Spleen (tissue), 11 donors: ENCODE data around the gene FOXD1. TPM values are rescaled to one million over a fixed set of nuclear protein-coding genes. Genes with fewer than 3 reads are reported as not detected.
"Not testable (repeated sequence)": the region's sequence is repeated elsewhere in the genome, so short reads cannot be mapped to it uniquely, and the experiment has no call there.

Experiments used
- DNase-seq: peaks from one replicate; pipeline ENCODE4 v3.0.0-alpha.2; 2020
- H3K27ac ChIP-seq, 8 donors: fragments of 200-600 bp; sonication (generic) in 7 of 8; 1 replicate in 4 of 8; 2 replicates in 4 of 8; pipeline versions ENCODE4 v1.5.0 to v1.8.0; 2016 to 2021; ENCODE audit warnings: inconsistent platforms in 4 of 8, mild to moderate bottlenecking in 4 of 8, moderate library complexity in 1 of 8
- H3K27me3 ChIP-seq, 7 donors: fragments of 200-600 bp; sonication (generic) in 6 of 7; replicated peaks in 1 of 7; 1 replicate in 4 of 7; 2 replicates in 3 of 7; pipeline versions ENCODE4 v1.5.0 to v1.8.0; 2016 to 2021; ENCODE audit warnings: inconsistent platforms in 3 of 7, mild to moderate bottlenecking in 1 of 7
- H3K36me3 ChIP-seq, 6 donors: fragments of 200-600 bp; sonication (generic) in 5 of 6; 1 replicate in 4 of 6; 2 replicates in 2 of 6; pipeline versions ENCODE4 v1.5.0 to v1.8.0; 2016 to 2021; ENCODE audit warnings: inconsistent platforms in 2 of 6
- H3K4me1 ChIP-seq, 6 donors: fragments of 200-600 bp; sonication (generic) in 5 of 6; 1 replicate in 3 of 6; 2 replicates in 3 of 6; pipeline versions ENCODE4 v1.5.0 to v1.8.0; 2016 to 2021; ENCODE audit warnings: inconsistent platforms in 3 of 6
- H3K4me3 ChIP-seq, 8 donors: fragments of 200-600 bp; sonication (generic) in 7 of 8; 1 replicate in 4 of 8; 2 replicates in 4 of 8; pipeline versions ENCODE4 v1.5.0 to v1.8.0; 2016 to 2021; ENCODE audit warnings: inconsistent platforms in 4 of 8, mild to moderate bottlenecking in 4 of 8, moderate library complexity in 2 of 8
- H3K9me3 ChIP-seq, 8 donors: fragments of 200-600 bp; sonication (generic) in 7 of 8; 1 replicate in 4 of 8; 2 replicates in 4 of 8; pipeline versions ENCODE4 v1.5.0 to v1.8.0; 2016 to 2021; ENCODE audit warnings: inconsistent platforms in 4 of 8
- POLR2A ChIP-seq, 3 donors: fragments of 450-650 bp; IDR thresholded peaks; one replicate each; pipeline ENCODE4 v1.5.1; 2017; ENCODE audit warnings: antibody characterized with exemption in 3 of 3, mild to moderate bottlenecking in 1 of 3
- POLR2AphosphoS5 ChIP-seq, 3 donors: sonication (generic); formaldehyde crosslinking; IDR thresholded peaks; one replicate each; pipeline ENCODE4 v1.5.1; 2017; ENCODE audit warnings: antibody characterized with exemption in 3 of 3
- WGBS, 5 donors: extraction: QIAGEN DNeasy Blood & Tissue Kit in 3 of 5; methylation state at CpG; one replicate each; pipeline versions ENCODE4 v1.1.5 to v1.1.7; 2013 to 2018; 5-methylcytosine and 5-hydroxymethylcytosine counted together
- intact Hi-C: fragments of 100-400 bp; cut with DNase I; formaldehyde crosslinking; loops from one replicate; pipeline ENCODE4 v1.15.0; 2023; ENCODE audit warnings: low total_unique reads
- polyA plus RNA-seq, 3 donors: library from polyadenylated mRNA; stranded (reverse); fragments of 200-250 nt; gene quantifications; one replicate each; pipeline ENCODE4 v1.2.1, GENCODE V29; 2013
- total RNA-seq, 7 donors: library from RNA; depleted of rRNA in 3 of 7; stranded (reverse); fragments of >200 nt in 3 of 7; fragmentation: NEBNext Ultra II Directional in 4 of 7; extraction: Animal tissue kit (Norgen Biotek cat#: 25700) in 4 of 7; gene quantifications; one replicate each; pipeline versions ENCODE4 v1.1.0 to v1.2.1, GENCODE V29; 2016 to 2021
- TF ChIP-seq, protein P1 (sequence below), 11 experiments: fragments of 200-600 bp in 7 of 11; fragments of 450-650 bp in 4 of 11; sonication (generic) in 4 of 11; IDR thresholded peaks in 8 of 11; conservative IDR thresholded peaks in 3 of 11; 1 replicate in 7 of 11; 2 replicates in 4 of 11; pipeline versions ENCODE4 v1.4.0 to v1.8.0; 2016 to 2021; ENCODE audit warnings: antibody characterized with exemption in 11 of 11, inconsistent platforms in 4 of 11, mild to moderate bottlenecking in 1 of 11
- donor health status: healthy with polysubstance abuse.
- donor health status: DM: no; HTN: no; CAD: no; lungs with moderate emphysema.
- donor health status: DM: no; HTN: no; CAD: no.
- donor health status: Bipolar disorder and iron deficiency.
- donor health status: healthy.
- donor health status: DM: no; HTN: no; CAD: no.
- donor health status: DM: yes; HTN: yes; CAD: no.

FOXD1 gene
- total and polyA plus RNA-seq, 10 donors, result 0.09 to 1.1 (median 0.37) TPM; not detected in 1

DNA sequence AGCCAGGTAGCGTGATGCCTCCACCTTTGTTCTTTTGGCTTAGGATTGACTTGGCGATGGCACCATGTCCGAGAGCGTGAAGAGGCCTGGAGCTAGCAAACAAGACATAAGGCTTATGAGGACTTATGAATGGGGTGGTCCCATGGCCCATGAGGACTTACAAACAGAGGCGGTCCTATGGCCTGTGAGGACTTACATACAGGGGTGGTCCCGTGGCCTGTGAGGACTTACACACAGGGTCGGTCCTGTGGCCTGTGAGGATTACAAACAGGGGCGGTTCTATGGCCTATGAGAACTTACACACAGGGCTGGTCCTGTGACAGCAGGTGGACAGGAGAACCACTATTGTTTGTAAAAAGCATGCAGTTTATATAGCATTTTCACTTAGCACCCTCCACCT lies 21.3 kb upstream of the FOXD1 start:
- H3K27me3 ChIP-seq, result peaks cover 0 to 7% (median 0%) of the 10 kb centered on the region in 7 donors
- intact Hi-C loops, result no loop called here
- H3K4me1 ChIP-seq, result no peaks in the 10 kb centered on the region
- no peak overlapping the region for H3K4me3 ChIP-seq
- H3K9me3 ChIP-seq, result no peaks in the 10 kb centered on the region
- no peaks in the 10 kb centered on the region for H3K36me3 ChIP-seq
- no peak overlapping the region for H3K27ac ChIP-seq
- WGBS, 5 donors, result 90 to 95% (median 94%) methylated on average over 6 to 8 of the region's 8 CpGs
- TF ChIP-seq POLR2AphosphoS5 (IDR thresholded peaks at IDR 0.05) (no peak), POLR2A (IDR thresholded peaks at IDR 0.05) (no peak)
- TF ChIP-seq, protein P1, sequence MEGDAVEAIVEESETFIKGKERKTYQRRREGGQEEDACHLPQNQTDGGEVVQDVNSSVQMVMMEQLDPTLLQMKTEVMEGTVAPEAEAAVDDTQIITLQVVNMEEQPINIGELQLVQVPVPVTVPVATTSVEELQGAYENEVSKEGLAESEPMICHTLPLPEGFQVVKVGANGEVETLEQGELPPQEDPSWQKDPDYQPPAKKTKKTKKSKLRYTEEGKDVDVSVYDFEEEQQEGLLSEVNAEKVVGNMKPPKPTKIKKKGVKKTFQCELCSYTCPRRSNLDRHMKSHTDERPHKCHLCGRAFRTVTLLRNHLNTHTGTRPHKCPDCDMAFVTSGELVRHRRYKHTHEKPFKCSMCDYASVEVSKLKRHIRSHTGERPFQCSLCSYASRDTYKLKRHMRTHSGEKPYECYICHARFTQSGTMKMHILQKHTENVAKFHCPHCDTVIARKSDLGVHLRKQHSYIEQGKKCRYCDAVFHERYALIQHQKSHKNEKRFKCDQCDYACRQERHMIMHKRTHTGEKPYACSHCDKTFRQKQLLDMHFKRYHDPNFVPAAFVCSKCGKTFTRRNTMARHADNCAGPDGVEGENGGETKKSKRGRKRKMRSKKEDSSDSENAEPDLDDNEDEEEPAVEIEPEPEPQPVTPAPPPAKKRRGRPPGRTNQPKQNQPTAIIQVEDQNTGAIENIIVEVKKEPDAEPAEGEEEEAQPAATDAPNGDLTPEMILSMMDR (IDR thresholded peaks at IDR 0.05 in 8 of 11, conservative IDR thresholded peaks at IDR 0.05 in 3 of 11), result no peak
- DNase-seq, result no peak

GRCh38 chr5:73468638-73469037 lies 20.1 kb upstream of the FOXD1 start:
- H3K4me3 ChIP-seq, H3K4me1 ChIP-seq, H3K27ac ChIP-seq, DNase-seq, intact Hi-C loops, H3K27me3 ChIP-seq, H3K9me3 ChIP-seq, H3K36me3 ChIP-seq: not testable (repeated sequence)
- WGBS, 5 donors, result 73 to 87% (median 79%) methylated on average over 2 to 3 of the region's 3 CpGs

DNA sequence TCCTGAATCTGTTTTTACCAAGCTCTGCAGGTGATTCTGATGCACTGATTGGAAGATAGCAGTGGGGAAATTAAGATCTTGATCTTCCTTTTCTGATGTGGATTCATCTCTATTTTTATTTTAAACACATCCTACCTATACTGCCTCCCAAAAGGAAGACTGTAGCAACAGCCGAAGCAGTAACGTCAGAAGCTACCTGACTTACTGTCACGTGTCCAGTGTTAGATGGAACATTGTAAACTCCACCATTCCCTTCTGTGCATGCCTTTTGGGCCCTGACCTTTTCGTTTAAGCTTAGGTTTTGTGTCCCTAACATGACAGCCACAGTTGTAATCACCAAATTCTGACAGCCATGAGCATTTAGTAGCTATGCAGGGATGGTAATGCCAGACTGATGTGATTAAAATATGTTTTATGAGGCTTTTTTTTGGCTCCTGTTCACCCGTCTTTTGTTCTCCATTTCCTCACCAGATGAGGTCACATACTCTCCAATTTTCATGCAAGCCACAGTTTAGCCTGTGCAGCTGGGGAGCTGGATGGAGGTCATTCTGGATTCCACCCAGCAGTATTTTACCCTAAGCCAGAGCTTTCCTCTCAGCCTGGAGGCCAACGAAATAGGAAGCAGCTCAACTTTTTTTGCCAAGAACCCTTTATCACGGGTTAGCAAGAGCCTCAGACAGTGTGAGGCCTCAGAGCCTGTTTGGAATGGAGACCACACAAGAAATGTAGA lies 15.6 kb upstream of the FOXD1 start:
- Histone ChIP-seq H3K27me3 (peaks cover 0 to 19% (median 0%) of the 10 kb centered on the region in 7 donors), H3K4me1 (no peaks in the 10 kb centered on the region), H3K36me3 (no peaks in the 10 kb centered on the region), H3K9me3 (no peaks in the 10 kb centered on the region), H3K27ac (peak overlapping the region in 1 of 8 donors; percentile 27), H3K4me3 (no peak overlapping the region)
- 50 to 64% (median 57%) methylated on average over 7 of the region's 7 CpGs for WGBS, 5 donors
- no peak for DNase-seq
- no peak for TF ChIP-seq POLR2A (IDR thresholded peaks at IDR 0.05)
- TF ChIP-seq, protein P1 (IDR thresholded peaks at IDR 0.05 in 8 of 11, conservative IDR thresholded peaks at IDR 0.05 in 3 of 11), result no peak
- TF ChIP-seq POLR2AphosphoS5 (IDR thresholded peaks at IDR 0.05), result no peak
- intact Hi-C loops, result no loop called here

GRCh38 chr5:73460133-73460532 lies 11.6 kb upstream of the FOXD1 start:
- no peaks in the 10 kb centered on the region for H3K4me1 ChIP-seq
- DNase-seq, result no peak
- H3K27ac ChIP-seq, result no peak overlapping the region
- no peak overlapping the region for H3K4me3 ChIP-seq
- peaks cover 0 to 7% (median 0%) of the 10 kb centered on the region in 8 donors for H3K9me3 ChIP-seq
- no peaks in the 10 kb centered on the region for H3K36me3 ChIP-seq
- WGBS, 5 donors, result 50 to 72% (median 61%) methylated on average over 1 of the region's 1 CpG
- intact Hi-C loops, result no loop called here
- peaks cover 0 to 55% (median 21%) of the 10 kb centered on the region in 7 donors for H3K27me3 ChIP-seq
- TF ChIP-seq, protein P1 (IDR thresholded peaks at IDR 0.05 in 8 of 11, conservative IDR thresholded peaks at IDR 0.05 in 3 of 11), result no peak
- TF ChIP-seq POLR2A (IDR thresholded peaks at IDR 0.05) (no peak), POLR2AphosphoS5 (IDR thresholded peaks at IDR 0.05) (no peak)
